Central memory CD8-positive, alpha-beta T cell (primary cell): ENCODE data around the gene STK32B.

Experiments used
- ATAC-seq: fragments of 150-1000 bp; cut with Tn5 transposase; replicated peaks from 2 replicates; pipeline ENCODE4 v1.10.0; 2022; ENCODE audit warnings: mild to moderate bottlenecking, moderate FRiP score, moderate number of reproducible peaks; ENCODE audit not compliant: poor library complexity, severe bottlenecking; ENCODE audit errors: extremely low read depth
- DNase-seq, 2 donors: peaks; one replicate each; pipeline ENCODE4 v3.0.0; 2021; ENCODE audit warnings: low spot score in 2 of 2
- H3K27ac Mint-ChIP-seq: one replicate; pipeline ENCODE4 v1.8.0; 2022; ENCODE audit warnings: low read depth, mild to moderate bottlenecking, moderate library complexity, mixed read lengths
- H3K27me3 Mint-ChIP-seq: one replicate; pipeline ENCODE4 v1.8.0; 2022; ENCODE audit warnings: mixed read lengths
- H3K36me3 Mint-ChIP-seq: one replicate; pipeline ENCODE4 v1.8.0; 2022; ENCODE audit warnings: mild to moderate bottlenecking, moderate library complexity, mixed read lengths; ENCODE audit not compliant: insufficient read depth
- H3K4me1 Mint-ChIP-seq: one replicate; pipeline ENCODE4 v1.8.0; 2022; ENCODE audit warnings: mixed read lengths
- H3K4me3 Mint-ChIP-seq: one replicate; pipeline ENCODE4 v1.8.0; 2022; ENCODE audit warnings: mild to moderate bottlenecking, moderate library complexity, mixed read lengths
- H3K9me3 Mint-ChIP-seq: one replicate; pipeline ENCODE4 v1.8.0; 2022; ENCODE audit warnings: mixed read lengths

The STK32B gene

DNA sequence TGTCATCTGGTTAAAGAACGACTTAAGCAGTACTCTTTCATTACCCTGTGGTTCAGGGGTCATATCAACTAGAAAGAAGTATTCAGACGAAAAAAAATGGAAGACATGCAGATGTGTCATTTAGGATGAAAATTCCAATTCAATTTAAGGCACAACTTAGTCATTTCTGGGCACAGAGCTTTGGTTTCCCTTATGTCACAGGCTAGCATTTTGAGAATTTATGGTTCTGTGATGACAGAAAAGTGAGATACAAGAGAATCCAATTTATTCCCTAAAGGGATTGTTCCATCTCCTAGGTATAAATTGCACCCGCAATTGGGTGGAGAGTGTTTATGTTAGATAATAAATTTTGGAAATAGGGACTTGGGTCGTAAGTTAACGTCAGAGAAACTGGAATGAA, 306.6 kb downstream of the STK32B start:
- H3K4me1 Mint-ChIP-seq = no peaks in the 10 kb centered on the region
- peaks cover 12% of the 10 kb centered on the region for H3K27me3 Mint-ChIP-seq
- no peak overlapping the region for H3K27ac Mint-ChIP-seq
- no peaks in the 10 kb centered on the region for H3K36me3 Mint-ChIP-seq
- no peak for ATAC-seq
- DNase-seq = no peak
- no peak overlapping the region for H3K4me3 Mint-ChIP-seq
- H3K9me3 Mint-ChIP-seq = no peaks in the 10 kb centered on the region

DNA sequence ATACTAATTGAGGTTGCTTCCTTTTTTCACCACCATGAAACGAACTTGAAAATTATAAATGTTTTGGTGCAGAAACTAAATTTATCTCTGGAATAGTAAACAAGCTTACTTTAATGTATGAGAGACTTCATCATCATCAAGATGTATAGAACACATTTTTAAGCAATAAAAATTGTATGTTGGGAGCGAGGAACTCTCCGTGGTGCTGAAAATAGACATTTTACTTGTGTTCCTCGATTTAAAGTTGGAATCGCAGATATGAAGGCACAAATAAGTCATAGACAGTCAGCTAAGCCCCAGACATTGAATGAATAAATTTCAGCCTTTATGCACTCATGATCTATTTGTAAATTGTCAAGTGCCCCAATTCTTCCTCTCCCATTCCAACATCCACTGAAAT, 310.7 kb downstream of the STK32B start:
- ATAC-seq = no peak
- Mint-ChIP-seq H3K4me1 (no peaks in the 10 kb centered on the region), H3K36me3 (no peaks in the 10 kb centered on the region), H3K27ac (no peak overlapping the region), H3K9me3 (no peaks in the 10 kb centered on the region), H3K4me3 (no peak overlapping the region), H3K27me3 (no peaks in the 10 kb centered on the region)
- DNase-seq = no peak

DNA sequence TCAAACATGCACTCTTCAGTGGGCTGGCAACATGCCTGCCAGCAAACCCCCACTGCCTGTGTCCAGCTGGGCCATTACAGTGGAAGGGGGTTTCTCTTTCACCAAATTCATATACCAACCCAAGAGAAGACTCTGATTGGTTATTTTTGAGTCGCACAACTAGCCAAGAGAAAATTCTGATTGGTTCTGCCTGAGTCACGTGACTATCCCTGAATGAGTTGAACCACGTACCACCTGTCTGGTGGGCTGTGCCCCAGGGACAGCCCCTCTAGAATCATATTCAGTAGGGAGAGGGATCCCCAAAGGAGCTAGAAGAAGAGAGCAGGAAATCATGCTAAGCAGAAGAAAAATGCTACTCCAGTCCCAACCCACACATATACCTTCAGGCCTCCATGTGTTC, 313.1 kb downstream of the STK32B start:
- Mint-ChIP-seq H3K27me3 (no peaks in the 10 kb centered on the region), H3K27ac (no peak overlapping the region), H3K9me3 (no peaks in the 10 kb centered on the region), H3K4me1 (no peaks in the 10 kb centered on the region), H3K36me3 (no peaks in the 10 kb centered on the region), H3K4me3 (no peak overlapping the region)
- DNase-seq (no peak), ATAC-seq (no peak)

DNA sequence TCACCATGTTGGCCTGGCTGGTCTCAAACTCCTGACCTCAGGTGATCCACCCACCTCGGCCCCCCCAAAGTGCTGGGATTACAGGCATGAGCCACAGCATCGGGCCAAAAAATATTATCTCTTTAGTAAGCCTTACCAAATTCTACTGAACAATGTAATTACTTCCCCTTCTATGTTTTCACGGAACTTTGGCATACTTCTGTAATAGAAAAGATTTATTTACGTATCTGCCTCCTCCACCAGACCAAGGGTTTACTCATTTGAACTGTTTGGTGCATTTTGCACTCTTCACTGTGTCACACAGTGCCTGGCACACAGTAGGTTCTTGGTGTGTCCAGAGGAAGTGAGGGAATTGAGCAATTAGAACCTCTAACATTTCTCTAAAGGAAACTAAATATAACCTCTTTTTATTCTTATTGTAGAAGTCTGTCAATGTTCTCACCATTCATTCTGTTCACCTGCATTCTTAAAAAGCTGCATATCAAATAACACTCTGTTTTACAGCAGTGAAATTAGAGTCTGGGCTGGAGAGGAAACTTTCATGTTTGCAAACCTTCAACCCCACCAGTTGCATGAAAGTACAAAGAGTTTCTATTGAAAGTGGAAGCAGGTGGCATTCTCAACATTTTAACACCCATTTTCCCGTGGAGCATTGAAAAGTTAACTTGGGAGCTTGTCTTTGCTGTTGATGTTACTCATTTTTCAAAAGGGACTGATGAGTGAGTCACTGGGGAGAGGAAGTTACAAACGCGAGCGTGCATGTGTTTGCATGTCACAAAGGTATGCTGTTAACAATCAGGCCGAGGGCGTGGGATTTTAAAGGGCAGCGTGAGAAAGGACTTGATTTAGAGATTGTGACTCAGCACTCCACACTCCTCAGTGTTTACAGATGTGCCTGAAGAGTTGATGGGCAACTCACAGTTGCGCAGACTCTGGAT, 314.1 kb downstream of the STK32B start:
- ATAC-seq = no peak
- DNase-seq = no peak
- Mint-ChIP-seq H3K4me1 (no peaks in the 10 kb centered on the region), H3K36me3 (no peaks in the 10 kb centered on the region), H3K4me3 (no peak overlapping the region), H3K27ac (no peak overlapping the region), H3K9me3 (no peaks in the 10 kb centered on the region), H3K27me3 (no peaks in the 10 kb centered on the region)

DNA sequence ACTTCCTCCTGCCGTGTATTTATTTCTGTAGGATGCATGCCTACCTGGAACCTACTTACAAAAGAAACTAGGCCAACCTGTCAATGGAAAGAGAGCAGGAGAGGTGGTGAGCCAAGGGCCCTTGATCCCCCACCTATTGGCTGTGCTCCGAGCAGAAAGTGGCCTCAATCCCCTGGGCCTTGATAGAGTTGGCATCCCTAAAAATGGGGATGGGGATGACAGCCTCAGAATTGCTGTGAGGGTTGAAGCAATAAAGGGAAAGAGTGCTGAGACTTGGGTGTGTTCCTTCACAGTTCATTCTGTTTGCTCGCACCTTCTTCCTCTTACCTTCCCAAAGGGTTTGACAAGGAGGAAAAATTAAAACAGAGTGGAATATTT, 314.7 kb downstream of the STK32B start:
- no peaks in the 10 kb centered on the region for H3K27me3 Mint-ChIP-seq
- no peaks in the 10 kb centered on the region for H3K36me3 Mint-ChIP-seq
- no peaks in the 10 kb centered on the region for H3K4me1 Mint-ChIP-seq
- H3K4me3 Mint-ChIP-seq = no peak overlapping the region
- no peak for ATAC-seq
- no peak overlapping the region for H3K27ac Mint-ChIP-seq
- DNase-seq = no peak
- H3K9me3 Mint-ChIP-seq = no peaks in the 10 kb centered on the region

DNA sequence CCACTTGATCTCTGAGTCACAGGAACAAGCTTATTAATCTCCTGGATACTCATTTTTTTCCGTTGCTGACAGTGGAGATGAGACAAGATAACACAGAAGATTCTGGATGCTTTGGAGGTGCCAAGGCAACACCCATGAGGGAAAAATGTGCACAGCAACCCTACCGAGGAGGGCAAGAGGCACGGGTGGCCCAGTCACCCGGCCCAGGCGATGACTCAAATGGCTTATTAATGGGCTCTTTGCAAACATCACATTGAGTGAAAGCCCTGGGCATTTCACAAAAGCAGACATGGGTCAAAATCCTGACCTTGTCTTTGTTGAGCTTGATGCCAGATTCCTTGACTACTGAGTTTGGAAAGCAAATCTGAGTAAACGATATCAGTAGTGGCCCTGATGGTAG, 315.1 kb downstream of the STK32B start:
- ATAC-seq (no peak), DNase-seq (no peak)
- no peaks in the 10 kb centered on the region for H3K27me3 Mint-ChIP-seq
- no peaks in the 10 kb centered on the region for H3K36me3 Mint-ChIP-seq
- H3K4me3 Mint-ChIP-seq = no peak overlapping the region
- H3K9me3 Mint-ChIP-seq = no peaks in the 10 kb centered on the region
- H3K4me1 Mint-ChIP-seq = no peaks in the 10 kb centered on the region
- H3K27ac Mint-ChIP-seq = no peak overlapping the region

DNA sequence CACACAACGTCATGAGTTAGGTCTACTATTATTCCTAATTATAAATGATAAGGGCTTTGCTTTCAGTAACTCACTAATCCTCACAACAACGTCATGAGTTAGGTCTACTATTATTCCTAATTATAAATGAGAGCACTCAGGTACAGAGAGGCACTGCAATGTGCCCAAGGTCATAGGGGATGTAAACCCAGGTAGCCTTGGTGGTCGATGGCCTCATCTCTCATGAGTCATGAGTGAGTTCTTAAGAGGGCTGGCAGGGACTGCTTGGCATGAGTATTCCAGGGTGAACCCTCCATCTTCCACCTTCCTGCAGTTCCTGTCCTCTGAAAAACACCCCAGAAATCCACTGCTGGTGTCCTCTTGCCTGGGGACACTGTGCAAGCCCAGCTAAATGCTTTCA, 317.1 kb downstream of the STK32B start:
- H3K27me3 Mint-ChIP-seq = no peaks in the 10 kb centered on the region
- H3K36me3 Mint-ChIP-seq = no peaks in the 10 kb centered on the region
- H3K27ac Mint-ChIP-seq = no peak overlapping the region
- H3K9me3 Mint-ChIP-seq = no peaks in the 10 kb centered on the region
- DNase-seq (no peak), ATAC-seq (no peak)
- H3K4me3 Mint-ChIP-seq = no peak overlapping the region
- H3K4me1 Mint-ChIP-seq = no peaks in the 10 kb centered on the region

DNA sequence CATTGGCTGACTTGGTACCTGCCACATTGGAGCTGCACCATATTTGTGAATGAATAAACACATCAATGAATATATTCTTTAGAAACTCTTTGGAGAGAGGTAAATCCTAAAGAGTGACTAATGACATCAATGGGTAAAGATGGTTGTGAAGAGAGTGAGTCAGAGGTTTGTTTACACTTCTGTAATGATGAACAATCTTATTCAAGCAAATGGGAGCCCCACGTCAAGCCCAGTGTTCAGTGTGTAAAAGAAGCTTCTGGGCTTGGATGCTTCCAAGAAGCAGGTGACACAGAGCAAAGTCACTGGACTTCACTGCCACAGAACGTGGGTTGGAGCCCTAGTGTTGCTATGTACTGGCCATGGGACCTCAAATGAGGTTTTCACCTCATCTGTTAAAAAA, 319.0 kb downstream of the STK32B start:
- H3K27me3 Mint-ChIP-seq = peaks cover 7% of the 10 kb centered on the region
- DNase-seq = no peak
- H3K9me3 Mint-ChIP-seq = peaks cover 5% of the 10 kb centered on the region
- H3K4me3 Mint-ChIP-seq = no peak overlapping the region
- H3K27ac Mint-ChIP-seq = no peak overlapping the region
- no peaks in the 10 kb centered on the region for H3K4me1 Mint-ChIP-seq
- H3K36me3 Mint-ChIP-seq = no peaks in the 10 kb centered on the region
- no peak for ATAC-seq

DNA sequence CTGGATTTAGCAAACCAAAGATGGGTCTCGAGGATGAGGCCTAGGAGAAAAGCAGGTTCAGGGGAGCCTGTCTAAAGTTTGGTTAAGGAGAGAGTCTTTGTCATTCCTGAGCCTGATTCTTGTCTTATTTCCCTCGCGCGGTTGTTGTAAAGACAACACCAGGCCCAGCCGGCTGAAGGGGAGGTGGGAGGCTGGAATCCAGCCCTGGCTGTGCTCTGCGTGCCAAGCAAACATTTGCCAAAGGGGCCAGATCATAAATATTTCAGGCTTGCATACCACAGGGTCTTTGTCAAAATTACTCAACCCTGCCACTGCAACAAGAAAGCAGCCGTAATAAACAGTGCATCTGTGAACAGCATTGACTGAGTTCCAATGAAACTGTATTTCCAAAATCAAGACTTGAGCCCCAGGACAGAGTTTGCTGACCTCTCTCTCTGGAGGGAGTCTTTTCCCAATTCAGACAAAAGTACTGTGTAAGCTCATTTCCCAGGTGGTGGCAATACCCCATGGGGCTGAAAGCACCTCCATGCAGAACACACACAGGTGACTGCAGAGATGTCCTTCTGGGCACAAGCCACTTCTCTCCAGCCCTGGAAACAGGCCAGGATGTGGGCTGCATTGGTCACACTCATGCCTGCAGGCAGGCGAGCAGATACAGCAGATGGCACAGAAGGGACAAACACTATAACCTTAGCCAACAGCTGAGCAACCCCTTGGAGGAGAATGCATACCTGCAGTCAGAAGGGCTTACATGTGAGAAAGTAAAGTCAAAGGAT, 320.3 kb downstream of the STK32B start:
- H3K27ac Mint-ChIP-seq = no peak overlapping the region
- H3K9me3 Mint-ChIP-seq = peaks cover 5% of the 10 kb centered on the region
- H3K27me3 Mint-ChIP-seq = peaks cover 20% of the 10 kb centered on the region
- no peaks in the 10 kb centered on the region for H3K4me1 Mint-ChIP-seq
- DNase-seq = no peak
- H3K4me3 Mint-ChIP-seq = no peak overlapping the region
- no peak for ATAC-seq
- H3K36me3 Mint-ChIP-seq = peaks cover 2% of the 10 kb centered on the region

DNA sequence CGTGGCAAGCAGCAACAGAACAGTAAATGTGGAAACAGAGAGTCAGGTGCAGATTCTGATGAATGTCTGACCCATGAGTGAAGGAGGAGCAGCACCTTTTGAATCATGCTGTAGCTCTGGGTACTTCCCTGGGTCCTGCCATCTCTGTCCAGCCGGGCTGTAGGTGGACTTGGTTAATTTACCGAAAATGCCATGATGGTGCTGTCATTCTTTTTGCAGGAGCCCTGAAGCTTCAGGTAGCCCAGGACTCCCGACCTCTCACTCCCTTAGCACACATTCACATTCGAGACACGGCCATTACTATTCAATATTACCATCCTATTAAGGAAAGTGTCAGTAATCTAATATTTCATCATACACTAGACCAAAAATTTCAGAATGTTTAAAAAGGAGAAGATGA, 320.9 kb downstream of the STK32B start:
- Mint-ChIP-seq H3K9me3 (peaks cover 5% of the 10 kb centered on the region), H3K36me3 (peaks cover 2% of the 10 kb centered on the region), H3K27ac (no peak overlapping the region), H3K27me3 (peaks cover 26% of the 10 kb centered on the region), H3K4me3 (no peak overlapping the region), H3K4me1 (no peaks in the 10 kb centered on the region)
- DNase-seq = no peak
- ATAC-seq = no peak

DNA sequence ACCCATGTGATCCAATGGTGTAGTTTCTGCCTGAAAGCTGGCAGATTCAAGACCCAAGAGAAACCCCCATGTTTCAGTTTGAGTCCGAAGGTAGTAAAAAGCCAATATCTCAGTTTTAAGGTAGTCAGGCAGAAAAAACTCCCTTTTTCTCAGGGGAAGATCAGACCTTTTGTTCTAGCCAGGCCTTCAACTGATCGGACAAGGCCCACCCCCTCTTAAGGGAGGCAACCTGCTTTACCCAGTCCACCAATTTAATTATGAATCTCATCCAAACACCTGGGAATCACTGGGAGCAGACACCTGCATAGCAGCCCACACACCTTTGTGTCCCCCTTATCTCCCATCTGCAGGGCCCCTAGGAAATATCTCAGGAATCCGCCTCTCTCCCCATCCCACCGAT, 322.0 kb downstream of the STK32B start:
- no peaks in the 10 kb centered on the region for H3K4me1 Mint-ChIP-seq
- peaks cover 10% of the 10 kb centered on the region for H3K9me3 Mint-ChIP-seq
- H3K27ac Mint-ChIP-seq = no peak overlapping the region
- H3K4me3 Mint-ChIP-seq = no peak overlapping the region
- H3K36me3 Mint-ChIP-seq = peaks cover 2% of the 10 kb centered on the region
- peaks cover 33% of the 10 kb centered on the region for H3K27me3 Mint-ChIP-seq
- no peak for ATAC-seq
- no peak for DNase-seq

DNA sequence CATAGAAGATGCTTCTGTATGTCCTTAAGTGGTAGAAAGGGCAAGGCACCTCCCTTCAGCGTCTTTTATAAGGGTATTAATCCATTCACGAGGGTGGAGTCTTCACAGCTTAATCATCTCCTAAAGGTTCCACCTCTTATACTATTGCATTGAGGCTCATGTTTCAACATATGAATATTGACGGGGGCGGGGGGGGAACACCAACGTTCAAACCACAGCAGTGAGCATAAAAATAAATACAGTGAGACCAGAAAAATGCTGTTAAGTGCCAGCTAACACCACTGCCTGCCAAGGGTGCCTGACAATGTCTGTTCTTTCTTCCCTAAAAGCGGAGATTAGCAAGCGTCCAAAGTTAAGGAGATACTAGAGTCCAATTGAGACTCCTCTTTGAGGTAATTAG, 323.3 kb downstream of the STK32B start:
- Mint-ChIP-seq H3K36me3 (peaks cover 2% of the 10 kb centered on the region), H3K27me3 (peaks cover 45% of the 10 kb centered on the region), H3K27ac (no peak overlapping the region), H3K4me1 (no peaks in the 10 kb centered on the region), H3K9me3 (peaks cover 10% of the 10 kb centered on the region), H3K4me3 (no peak overlapping the region)
- DNase-seq (no peak), ATAC-seq (no peak)

DNA sequence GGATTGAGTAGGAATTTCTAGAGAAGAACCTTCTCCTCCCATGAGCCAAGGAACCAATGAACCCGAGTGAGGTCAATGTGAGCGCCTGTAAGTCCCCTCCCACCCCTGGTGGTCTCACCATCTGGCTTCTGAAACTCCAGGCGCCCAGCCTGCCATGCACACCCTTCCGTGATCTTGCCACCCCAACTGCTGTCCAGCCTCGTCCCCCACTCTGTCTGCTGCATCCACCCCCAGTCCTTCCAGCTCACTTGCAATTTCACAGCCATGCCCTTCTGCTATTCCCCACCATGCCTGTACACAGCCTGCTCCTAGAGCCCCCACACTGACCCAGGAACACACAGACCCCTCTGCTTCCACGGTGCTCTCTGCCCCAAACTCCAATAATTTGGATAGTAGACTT, 323.7 kb downstream of the STK32B start:
- no peaks in the 10 kb centered on the region for H3K4me1 Mint-ChIP-seq
- DNase-seq = no peak
- H3K4me3 Mint-ChIP-seq = no peak overlapping the region
- peaks cover 46% of the 10 kb centered on the region for H3K27me3 Mint-ChIP-seq
- H3K27ac Mint-ChIP-seq = no peak overlapping the region
- no peak for ATAC-seq
- H3K9me3 Mint-ChIP-seq = peaks cover 10% of the 10 kb centered on the region
- peaks cover 2% of the 10 kb centered on the region for H3K36me3 Mint-ChIP-seq
